Gastroesophageal sphincter (tissue), 4 donors: ENCODE data around the gene RAD23B. TPM values are rescaled to one million over a fixed set of nuclear protein-coding genes. Genes with fewer than 3 reads are reported as not detected.

Source experiments
- ATAC-seq: fragments of 150-250 bp; one replicate; pipeline ENCODE4 v1.9.1; 2016; ENCODE audit warnings: mild to moderate bottlenecking, moderate library complexity
- H3K27ac ChIP-seq, 4 donors: fragments of 200-600 bp; sonication (generic) in 3 of 4; 1 replicate in 3 of 4; 2 replicates in 1 of 4; pipeline ENCODE4 v1.5.1; 2016 to 2019
- H3K27me3 ChIP-seq: fragments of 200-600 bp; sonication (generic); one replicate; pipeline ENCODE4 v1.5.1; 2019
- H3K36me3 ChIP-seq, 2 donors: fragments of 200-600 bp; sonication (generic); one replicate each; pipeline ENCODE4 v1.5.1; 2019; ENCODE audit warnings: control low read depth in 1 of 2
- H3K4me1 ChIP-seq, 3 donors: fragments of 200-600 bp; sonication (generic); 1 replicate in 2 of 3; 2 replicates in 1 of 3; pipeline ENCODE4 v1.5.1; 2016 to 2019; ENCODE audit warnings: control low read depth in 2 of 3
- H3K4me3 ChIP-seq, 2 donors: fragments of 200-600 bp; sonication (generic); one replicate each; pipeline ENCODE4 v1.5.1; 2019; ENCODE audit warnings: mild to moderate bottlenecking in 1 of 2, moderate library complexity in 1 of 2
- H3K9me3 ChIP-seq, 3 donors: fragments of 200-600 bp; sonication (generic); one replicate each; pipeline ENCODE4 v1.5.1; 2017 to 2019; ENCODE audit warnings: control low read depth in 2 of 3
- EP300 ChIP-seq: sonication (generic); formaldehyde crosslinking; IDR thresholded peaks from one replicate; pipeline ENCODE4 v1.6.1; 2017; ENCODE audit warnings: antibody characterized with exemption, mild to moderate bottlenecking
- POLR2A ChIP-seq, 2 donors: fragments of 450-650 bp; IDR thresholded peaks; one replicate each; pipeline ENCODE4 v1.6.1; 2017; ENCODE audit warnings: antibody characterized with exemption in 2 of 2, mild to moderate bottlenecking in 2 of 2, moderate library complexity in 1 of 2
- POLR2AphosphoS5 ChIP-seq: sonication (generic); formaldehyde crosslinking; IDR thresholded peaks from one replicate; pipeline ENCODE4 v1.6.1; 2017; ENCODE audit warnings: antibody characterized with exemption
- WGBS, 2 donors: methylation state at CpG; one replicate each; pipeline ENCODE4 v1.1.5; 2018; ENCODE audit warnings: low coverage in 1 of 2; 5-methylcytosine and 5-hydroxymethylcytosine counted together
- total RNA-seq, 4 donors: library from RNA; depleted of rRNA; stranded (reverse); fragments of >200 nt; gene quantifications; one replicate each; pipeline ENCODE4 v1.1.0, GENCODE V29; 2016
- TF ChIP-seq, protein P1 (sequence below), 4 experiments: fragments of 200-600 bp in 2 of 4; fragments of 450-650 bp in 2 of 4; sonication (generic) in 1 of 4; IDR thresholded peaks; one replicate each; pipeline ENCODE4 v1.5.1; 2017 to 2019; ENCODE audit warnings: antibody characterized with exemption in 4 of 4, mild to moderate bottlenecking in 2 of 4, moderate library complexity in 2 of 4

The RAD23B gene
- total RNA-seq, 4 donors from 2014 or later: 64.3 to 96.5 (median 80.7) TPM

GRCh38 chr9:107279086-107279485 lies 4.0 kb upstream of the RAD23B start:
- no peak overlapping the region for H3K4me3 ChIP-seq
- WGBS, 2 donors: 89 to 95% methylated on average over 4 to 7 of the region's 7 CpGs

DNA sequence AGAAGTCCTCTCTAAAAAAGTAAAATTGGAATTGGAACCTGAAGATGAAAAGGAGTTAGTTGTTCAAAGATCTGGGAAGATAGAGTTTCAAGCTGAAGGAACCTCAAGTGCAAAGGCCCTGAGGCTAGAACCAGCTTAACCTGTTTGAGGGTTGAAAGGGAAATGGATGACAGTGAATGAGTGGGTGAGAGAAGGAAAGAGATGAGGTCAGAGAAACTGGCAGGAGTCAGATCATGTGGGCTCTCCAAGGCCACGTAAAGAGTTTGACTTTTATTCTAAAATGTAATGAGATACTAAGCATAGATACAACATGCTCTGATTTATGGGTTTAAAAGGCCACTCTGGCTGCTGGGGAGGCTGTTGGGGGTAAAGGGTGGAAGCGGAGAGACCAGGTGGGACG lies 2.5 kb upstream of the RAD23B start:
- Histone ChIP-seq H3K4me1 (peaks cover 0 to 22% (median 19%) of the 10 kb centered on the region in 3 donors), H3K9me3 (no peaks in the 10 kb centered on the region), H3K27ac (no peak overlapping the region), H3K36me3 (no peaks in the 10 kb centered on the region), H3K27me3 (no peaks in the 10 kb centered on the region), H3K4me3 (no peak overlapping the region)
- WGBS, 2 donors: 73 to 85% methylated on average over 3 of the region's 3 CpGs
- TF ChIP-seq, protein P1, sequence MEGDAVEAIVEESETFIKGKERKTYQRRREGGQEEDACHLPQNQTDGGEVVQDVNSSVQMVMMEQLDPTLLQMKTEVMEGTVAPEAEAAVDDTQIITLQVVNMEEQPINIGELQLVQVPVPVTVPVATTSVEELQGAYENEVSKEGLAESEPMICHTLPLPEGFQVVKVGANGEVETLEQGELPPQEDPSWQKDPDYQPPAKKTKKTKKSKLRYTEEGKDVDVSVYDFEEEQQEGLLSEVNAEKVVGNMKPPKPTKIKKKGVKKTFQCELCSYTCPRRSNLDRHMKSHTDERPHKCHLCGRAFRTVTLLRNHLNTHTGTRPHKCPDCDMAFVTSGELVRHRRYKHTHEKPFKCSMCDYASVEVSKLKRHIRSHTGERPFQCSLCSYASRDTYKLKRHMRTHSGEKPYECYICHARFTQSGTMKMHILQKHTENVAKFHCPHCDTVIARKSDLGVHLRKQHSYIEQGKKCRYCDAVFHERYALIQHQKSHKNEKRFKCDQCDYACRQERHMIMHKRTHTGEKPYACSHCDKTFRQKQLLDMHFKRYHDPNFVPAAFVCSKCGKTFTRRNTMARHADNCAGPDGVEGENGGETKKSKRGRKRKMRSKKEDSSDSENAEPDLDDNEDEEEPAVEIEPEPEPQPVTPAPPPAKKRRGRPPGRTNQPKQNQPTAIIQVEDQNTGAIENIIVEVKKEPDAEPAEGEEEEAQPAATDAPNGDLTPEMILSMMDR (IDR thresholded peaks at IDR 0.05): no peak
- TF ChIP-seq EP300 (no peak), POLR2A (IDR thresholded peaks at IDR 0.05) (no peak), POLR2AphosphoS5 (no peak)
- ATAC-seq: no peak

More at GRCh38 chr9:107279086-107279485, 4.0 kb upstream of the RAD23B start:
- H3K27ac ChIP-seq: no peak overlapping the region
- no peak for ATAC-seq
- TF ChIP-seq POLR2AphosphoS5: no peak
- TF ChIP-seq, protein P1 (IDR thresholded peaks at IDR 0.05): no peak
- no peaks in the 10 kb centered on the region for H3K9me3 ChIP-seq
- no peaks in the 10 kb centered on the region for H3K27me3 ChIP-seq
- H3K4me1 ChIP-seq: peaks cover 0 to 23% (median 14%) of the 10 kb centered on the region in 3 donors
- no peaks in the 10 kb centered on the region for H3K36me3 ChIP-seq

DNA sequence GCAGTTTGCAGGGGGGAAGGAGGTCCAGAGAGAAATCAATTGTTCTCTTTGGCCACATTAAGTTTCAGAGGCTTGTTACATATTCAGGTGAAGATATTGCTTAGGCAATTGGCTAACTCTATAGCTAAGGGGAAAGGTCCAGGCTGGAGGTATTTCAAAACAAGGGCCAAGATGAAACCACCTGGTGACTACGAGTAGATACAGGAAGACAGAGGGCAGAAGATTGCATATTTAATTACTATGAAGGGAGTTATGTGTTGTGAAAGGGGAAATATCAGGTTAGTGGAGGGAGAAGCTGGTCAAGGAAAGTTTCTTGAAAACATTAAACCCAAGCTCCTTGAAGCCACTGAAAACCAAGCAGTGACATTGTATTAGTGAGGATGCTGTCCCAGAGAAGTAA lies 1.9 kb upstream of the RAD23B start:
- TF ChIP-seq EP300 (no peak), POLR2A (IDR thresholded peaks at IDR 0.05) (no peak), POLR2AphosphoS5 (no peak)
- TF ChIP-seq, protein P1 (IDR thresholded peaks at IDR 0.05): no peak
- no peaks in the 10 kb centered on the region for H3K36me3 ChIP-seq
- H3K27me3 ChIP-seq: no peaks in the 10 kb centered on the region
- H3K27ac ChIP-seq: no peak overlapping the region
- no peak for ATAC-seq
- H3K4me3 ChIP-seq: no peak overlapping the region
- no peaks in the 10 kb centered on the region for H3K9me3 ChIP-seq
- peaks cover 0 to 28% (median 14%) of the 10 kb centered on the region in 3 donors for H3K4me1 ChIP-seq
- WGBS, 2 donors: 65 to 71% methylated on average over 1 of the region's 1 CpG

- TF ChIP-seq POLR2A (IDR thresholded peaks at IDR 0.05) (no peak), POLR2AphosphoS5 (no peak), EP300 (no peak)
- TF ChIP-seq, protein P1 (IDR thresholded peaks at IDR 0.05): no peak
- peak overlapping the region; percentile 83 to 100 (median 98) for H3K27ac ChIP-seq
- no peaks in the 10 kb centered on the region for H3K27me3 ChIP-seq
- no peaks in the 10 kb centered on the region for H3K36me3 ChIP-seq
- peaks cover 0 to 37% (median 5%) of the 10 kb centered on the region in 3 donors for H3K4me1 ChIP-seq
- no peaks in the 10 kb centered on the region for H3K9me3 ChIP-seq
- H3K4me3 ChIP-seq: peak overlapping the region; percentile 37 to 100
- 0 to 31% methylated on average over 8 to 12 of the region's 13 CpGs for WGBS, 2 donors
- no peak for ATAC-seq
These were observed 984 bp upstream of the RAD23B start for GRCh38 chr9:107281922-107282667.
